Panc1 (cell line): ENCODE measurements around the gene RADIL. TPM values are rescaled to one million over a fixed set of nuclear protein-coding genes. Genes with fewer than 3 reads are reported as not detected.

Source experiments
- ATAC-seq: fragments of 200-7000 bp; cut with Tn5 transposase; 2 replicates; pipeline ENCODE4 v1.9.1; 2020; ENCODE audit warnings: mild to moderate bottlenecking, moderate library complexity
- BruUV-seq: library from RNA; stranded (reverse); fragments of 400-500 nt; replicated peaks from 2 replicates; lab custom pipeline; 2021; lab: Mats Ljungman, UMichigan
- CTCF ChIA-PET: fragments of 300-600 bp; sonication (Branson Sonifier 250); formaldehyde crosslinking; loops from one replicate; lab custom pipeline; 2022; ENCODE audit warnings: antibody characterized with exemption; lab: Charles Lee
- POLR2A ChIA-PET: fragments of 300-600 bp; sonication (Branson Sonifier 250); formaldehyde crosslinking; loops from one replicate; lab custom pipeline; 2022; ENCODE audit warnings: antibody characterized with exemption; lab: Charles Lee
- DNase-seq: peaks from one replicate; pipeline ENCODE4 v3.0.0-alpha.2; 2010; ENCODE audit warnings: low read depth, low spot score
- H3K27ac ChIP-seq: 2 replicates; pipeline ENCODE4 v1.5.1; 2011; ENCODE audit warnings: mild to moderate bottlenecking, low read length, inconsistent platforms
- H3K27me3 ChIP-seq: fragments of 200-500 bp; sonication (Bioruptor generic); 2 replicates; pipeline ENCODE4 v1.6.0; 2014; ENCODE audit warnings: low read length, inconsistent platforms; ENCODE audit not compliant: control insufficient read depth, insufficient read depth
- H3K36me3 ChIP-seq: fragments of 200-500 bp; sonication (Bioruptor generic); 2 replicates; pipeline ENCODE4 v1.5.1; 2014; ENCODE audit warnings: inconsistent platforms, mild to moderate bottlenecking, low read length, moderate library complexity; ENCODE audit not compliant: control insufficient read depth, insufficient read depth
- H3K4me1 ChIP-seq: 2 replicates; pipeline ENCODE4 v1.5.1; 2011; ENCODE audit warnings: inconsistent platforms, mild to moderate bottlenecking, low read length, moderate library complexity; ENCODE audit not compliant: control insufficient read depth, insufficient read depth
- H3K4me3 ChIP-seq, 2 experiments: 2 replicates each; pipeline ENCODE4 v1.5.1; 2011 to 2012; ENCODE audit warnings: low read depth in 2 of 2, low read length in 2 of 2, mild to moderate bottlenecking in 2 of 2, inconsistent platforms in 1 of 2, moderate library complexity in 1 of 2
- H3K9me3 ChIP-seq: fragments of 200-500 bp; sonication (Bioruptor generic); 2 replicates; pipeline ENCODE4 v1.5.1; 2014; ENCODE audit warnings: low read depth, mild to moderate bottlenecking, inconsistent platforms, low read length, moderate library complexity; ENCODE audit not compliant: control insufficient read depth, insufficient read depth
- CTCF ChIP-seq: fragments of 450-650 bp; IDR thresholded peaks from 2 replicates; pipeline ENCODE4 v1.5.1; 2017; ENCODE audit warnings: mild to moderate bottlenecking
- POLR2AphosphoS5 ChIP-seq: IDR thresholded peaks from 2 replicates; pipeline ENCODE4 v1.6.1; 2012; ENCODE audit warnings: mild to moderate bottlenecking, low read depth, low read length, moderate library complexity
- REST ChIP-seq, 2 experiments: IDR thresholded peaks; 2 replicates each; pipeline ENCODE4 v1.6.1; 2011 to 2012; ENCODE audit warnings: low read depth in 2 of 2, control low read depth in 1 of 2, low read length in 1 of 2, mild to moderate bottlenecking in 1 of 2, moderate library complexity in 1 of 2; ENCODE audit not compliant: insufficient read depth in 1 of 2
- SIN3A ChIP-seq: IDR thresholded peaks from 2 replicates; pipeline ENCODE4 v1.6.1; 2012; ENCODE audit warnings: low read depth, mild to moderate bottlenecking, low read length, moderate library complexity, borderline replicate concordance; ENCODE audit not compliant: insufficient read depth
- TCF7L2 ChIP-seq: IDR thresholded peaks from 2 replicates; pipeline ENCODE4 v1.6.1; 2011; ENCODE audit warnings: mild to moderate bottlenecking, low read depth, low read length, inconsistent platforms
- in situ Hi-C: cut with HindIII; loops from 2 replicates; pipeline ENCODE4 v1.10.0; 2016; ENCODE audit warnings: low sequenced_read_pairs, low pct_unique_long_range_greater_than_20kb
- intact Hi-C: fragments of 100-400 bp; cut with micrococcal nuclease; formaldehyde crosslinking; loops from one replicate; pipeline ENCODE4 v1.10.0; 2022; ENCODE audit not compliant: unreplicated experiment
- total RNA-seq: library from RNA; stranded (reverse); gene quantifications from one replicate; pipeline ENCODE4 v1.2.1, GENCODE V29; 2021; ENCODE audit not compliant: unreplicated experiment

Gene RADIL
- total RNA-seq, 1 experiment from 2014 or later, result 1.3 TPM

- H3K27me3 ChIP-seq, result no peaks in the 10 kb centered on the region
- intact Hi-C loops (no loop called here), in situ Hi-C loops (no loop called here)
- H3K9me3 ChIP-seq, result no peaks in the 10 kb centered on the region
- no peak overlapping the region for H3K27ac ChIP-seq
- BruUV-seq, result no TSS peak
- H3K36me3 ChIP-seq, result no peaks in the 10 kb centered on the region
- ChIA-PET CTCF (no interaction called here), POLR2A (no interaction called here)
- TF ChIP-seq REST (IDR thresholded peaks at IDR 0.05; ENCODE audit: insufficient read depth in 1 of 2, low read depth in 2 of 2, low read length in 1 of 2) (no peak), TCF7L2 (no peak), SIN3A (no peak), CTCF (no peak), POLR2AphosphoS5 (no peak)
- no peak overlapping the region for H3K4me3 ChIP-seq
- no peak for ATAC-seq
- no peak for DNase-seq
- H3K4me1 ChIP-seq, result no peaks in the 10 kb centered on the region
Measured at GRCh38 chr7:4851459-4852422, 31.8 kb downstream of the RADIL start.

- Histone ChIP-seq H3K27me3 (0 out of 2 replicates have a peak, but pooled peaks cover 3% of the 10 kb centered on the region), H3K36me3 (no peaks in the 10 kb centered on the region), H3K4me3 (no peak overlapping the region), H3K27ac (no peak overlapping the region), H3K9me3 (no peaks in the 10 kb centered on the region), H3K4me1 (no peaks in the 10 kb centered on the region)
- BruUV-seq, result no TSS peak
- POLR2A ChIA-PET, result interaction anchor here (0.7 kb wide), 1 partner anchor 231 kb away, joined by 3 read pairs; no protein-coding TSS in a partner anchor
- intact Hi-C loops (no loop called here), in situ Hi-C loops (no loop called here)
- ATAC-seq (no peak), DNase-seq (no peak)
- CTCF ChIA-PET, result interaction anchor here (1.3 kb wide), 1 partner anchor 17 kb away, joined by 3 read pairs; no protein-coding TSS in a partner anchor
- TF ChIP-seq REST (IDR thresholded peaks at IDR 0.05; ENCODE audit: insufficient read depth in 1 of 2, low read depth in 2 of 2, low read length in 1 of 2) (no peak), POLR2AphosphoS5 (no peak), SIN3A (no peak), TCF7L2 (no peak), CTCF (no peak)
Measured at GRCh38 chr7:4850262-4850795, 33.2 kb downstream of the RADIL start.
